DMS79 treated with DMSO at 0.1 percent for 48 hours (cell line): ENCODE results near the gene VIPR2.
"Not testable (repeated sequence)": the region's sequence is repeated elsewhere in the genome, so short reads cannot be mapped to it uniquely, and the experiment has no call there.

Experiments used
- DNase-seq: peaks from one replicate; lab custom pipeline; 2025; lab: John Stamatoyannopoulos, UW

Gene VIPR2

DNA sequence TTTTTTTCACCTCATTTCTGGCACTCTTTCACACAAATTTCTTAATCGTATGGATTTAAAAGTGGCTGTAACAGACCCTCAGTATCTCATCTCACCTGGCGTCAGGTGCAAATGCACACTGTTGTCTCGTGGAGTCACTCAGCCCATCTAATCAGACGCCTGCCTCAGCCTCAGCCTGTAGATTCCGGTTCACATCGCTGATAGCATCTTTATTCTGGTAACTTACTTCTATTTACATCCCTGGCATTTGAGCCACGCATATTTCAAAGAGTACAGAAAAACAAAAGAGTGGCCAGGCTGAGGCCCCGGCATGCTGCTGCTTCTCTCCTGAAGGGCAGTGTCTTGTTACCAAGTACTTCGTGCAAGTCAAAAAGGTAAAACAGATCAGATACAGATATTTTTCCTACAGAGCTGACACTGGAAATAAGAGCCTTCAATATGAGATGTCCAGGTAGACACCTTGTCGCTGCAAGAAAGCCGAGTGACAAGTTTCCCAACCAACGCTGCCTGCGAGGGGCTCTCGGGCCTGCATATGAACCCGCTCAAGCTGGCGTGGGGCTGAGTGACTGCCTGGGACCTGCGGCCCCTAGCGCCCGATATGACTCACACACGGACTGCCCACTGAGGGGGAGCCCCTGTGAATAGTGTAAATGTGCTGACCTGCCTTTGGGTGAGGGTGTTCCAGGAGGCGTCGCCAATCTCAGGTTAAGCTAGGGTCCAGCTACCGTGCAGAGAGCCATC is 4.3 kb downstream of the VIPR2 start:
- DNase-seq, result no peak

DNA sequence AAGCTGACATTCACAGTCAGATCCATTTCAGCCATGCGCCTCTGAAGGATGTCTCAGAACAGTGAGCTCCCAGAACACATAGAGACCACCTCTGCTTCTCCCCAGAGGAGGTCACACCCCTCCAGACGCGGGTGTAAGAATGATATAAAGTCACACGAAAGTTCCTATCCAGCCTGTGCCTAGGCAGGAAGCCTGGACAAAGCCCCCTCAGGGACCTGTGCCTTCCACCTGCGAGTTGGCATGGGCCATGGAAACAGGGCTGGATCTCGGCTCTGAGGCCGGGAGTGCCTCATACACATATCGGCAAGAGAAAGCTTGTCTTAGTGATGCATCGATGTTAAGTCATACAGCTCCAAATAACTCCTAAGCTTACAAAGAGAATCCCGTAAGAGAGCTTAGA is 5.0 kb downstream of the VIPR2 start:
- no peak for DNase-seq

DNA sequence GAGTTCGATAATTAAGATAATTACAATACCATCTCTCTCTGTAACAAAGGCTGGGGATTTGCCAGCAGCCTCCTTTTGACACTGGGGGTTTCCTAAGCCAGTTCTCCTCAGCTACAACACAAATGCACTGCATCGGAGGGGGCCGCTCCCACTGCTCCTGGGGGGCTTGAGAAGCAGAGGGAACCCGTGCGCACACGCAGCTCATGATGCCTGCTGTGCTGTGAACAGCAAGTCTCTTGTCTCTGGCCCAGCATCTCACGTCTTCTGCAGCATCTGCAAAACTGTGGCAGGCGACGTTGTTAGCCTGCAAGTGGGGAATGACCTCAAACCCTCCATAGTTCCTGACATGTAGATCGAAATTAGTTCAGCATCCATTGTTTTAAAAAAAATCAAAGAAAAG is 5.5 kb downstream of the VIPR2 start:
- no peak for DNase-seq

DNA sequence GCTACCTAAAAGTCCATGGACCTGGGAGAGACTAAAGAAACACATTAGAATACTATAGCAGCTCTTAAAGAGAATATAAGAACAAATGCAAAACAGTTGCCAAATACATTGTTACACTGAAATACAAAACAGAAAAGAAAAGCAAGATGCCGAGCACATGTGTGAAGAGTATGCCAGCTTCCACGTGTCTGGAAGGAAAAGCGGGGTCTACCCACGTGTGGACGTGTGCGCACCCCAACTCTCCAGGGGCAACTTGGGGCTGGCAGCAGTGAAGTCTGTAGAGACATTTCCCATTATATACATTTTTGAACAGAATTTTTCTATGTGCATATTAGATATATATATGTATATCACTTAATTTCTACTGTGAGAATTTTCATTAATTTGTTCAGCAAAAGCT is 6.2 kb downstream of the VIPR2 start:
- no peak for DNase-seq

DNA sequence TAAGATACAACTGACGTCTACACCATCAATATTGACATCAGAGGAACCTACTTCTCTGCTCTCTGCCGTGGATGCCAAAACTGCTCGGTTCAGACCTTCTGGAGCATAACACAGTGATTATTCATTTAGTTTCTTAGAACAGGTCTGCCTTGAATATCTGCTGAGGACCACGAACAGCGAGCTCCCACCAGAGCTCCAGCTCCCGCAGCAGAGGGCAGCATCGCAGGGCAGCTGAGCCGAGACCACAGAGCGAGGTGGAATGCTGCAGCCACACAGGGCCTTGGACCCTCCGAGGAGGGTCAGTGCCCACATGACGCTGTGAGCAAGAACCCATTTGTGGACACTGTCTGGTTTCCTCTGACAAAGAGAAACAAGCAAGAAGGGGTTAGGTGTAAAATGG is 6.8 kb downstream of the VIPR2 start:
- DNase-seq, result no peak

DNA sequence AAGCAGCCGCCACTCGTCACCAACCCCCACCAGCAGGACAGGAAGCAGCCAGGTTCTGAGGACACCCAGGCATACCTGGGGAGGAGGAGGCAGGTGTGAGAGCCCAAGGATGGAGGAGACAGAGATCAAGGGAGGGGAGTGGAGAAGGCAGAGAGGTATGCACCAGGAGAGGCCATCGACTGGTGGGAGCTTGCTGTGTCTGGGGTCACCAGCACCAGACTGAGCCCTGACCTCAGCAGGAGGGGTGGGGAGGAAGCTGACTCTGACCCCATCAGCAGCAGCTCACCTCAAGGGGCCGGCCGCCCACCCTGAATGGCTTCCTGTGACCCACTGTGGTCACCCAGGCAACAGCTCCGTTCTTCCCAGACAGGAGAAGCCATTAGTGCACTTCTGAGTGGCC is 7.8 kb downstream of the VIPR2 start:
- DNase-seq, result no peak

DNA sequence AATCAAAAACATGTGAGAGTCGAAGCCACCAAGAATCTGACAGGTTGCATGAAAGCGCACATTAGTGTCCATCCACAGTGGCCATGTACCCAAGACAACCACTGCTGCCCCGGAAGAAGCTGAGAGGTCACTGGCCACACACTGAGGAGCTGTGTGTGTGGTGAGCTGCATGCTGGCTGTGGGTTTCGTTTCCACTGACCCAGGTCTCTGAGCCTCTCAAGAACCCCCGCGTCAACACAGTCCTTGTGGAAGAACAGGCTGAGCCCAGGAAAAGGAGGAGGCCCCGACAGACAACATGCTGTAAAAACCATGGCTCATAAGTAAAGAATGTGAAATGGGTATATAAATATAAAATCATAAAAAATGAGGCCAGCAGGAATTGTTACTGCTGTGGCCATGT is 8.2 kb downstream of the VIPR2 start:
- DNase-seq, result no peak

DNA sequence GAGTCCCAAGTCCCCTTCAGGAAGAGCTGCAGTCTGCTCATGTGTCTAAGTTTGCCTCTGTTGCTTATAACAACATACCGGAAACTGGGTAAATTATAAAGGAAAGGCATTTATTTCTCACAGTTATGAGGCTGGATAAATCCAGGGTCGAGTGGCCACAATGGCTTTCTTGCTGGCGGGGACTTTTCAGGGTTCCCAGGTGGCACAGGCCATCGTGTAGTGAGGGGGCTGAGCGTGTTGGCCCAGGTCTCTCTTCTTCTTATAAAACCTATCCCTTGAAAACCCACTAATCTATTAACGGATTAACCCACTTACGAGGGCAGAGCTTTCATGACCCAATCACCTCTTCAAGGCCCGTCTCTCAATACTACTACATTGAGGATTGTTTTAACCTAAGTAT is 8.7 kb downstream of the VIPR2 start:
- no peak for DNase-seq

DNA sequence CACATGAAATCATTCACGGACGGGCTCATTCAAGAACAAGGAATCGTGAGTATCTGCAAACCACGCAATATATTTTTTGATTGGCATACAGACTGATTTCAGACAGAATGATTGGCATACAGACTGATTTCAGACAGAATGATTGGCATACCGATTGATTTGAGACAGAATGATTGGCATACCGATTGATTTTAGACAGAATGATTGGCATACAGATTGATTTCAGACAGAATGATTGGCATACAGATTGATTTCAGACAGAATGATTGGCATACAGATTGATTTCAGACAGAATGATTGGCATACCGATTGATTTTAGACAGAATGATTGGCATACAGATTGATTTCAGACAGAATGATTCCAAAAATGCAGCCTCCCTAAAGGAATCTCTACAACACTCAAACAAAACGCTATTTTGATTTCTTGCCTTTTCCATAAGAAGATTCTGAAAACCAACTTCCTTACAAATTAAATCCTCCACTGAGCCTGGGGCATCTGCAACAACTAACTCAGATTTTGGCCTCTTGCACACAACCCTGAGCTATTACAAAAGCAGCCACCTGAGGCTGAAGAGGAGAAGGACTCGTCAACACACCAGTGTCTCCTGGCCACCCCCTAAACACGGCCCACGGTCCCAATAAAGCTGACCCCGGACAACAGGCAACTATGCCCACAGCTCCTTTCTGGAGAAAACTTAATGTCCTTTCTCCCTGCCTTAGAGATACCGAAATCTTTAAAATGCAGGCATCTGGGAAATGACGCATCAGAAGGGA is 11.8 kb downstream of the VIPR2 start:
- DNase-seq, result not testable (repeated sequence)

DNA sequence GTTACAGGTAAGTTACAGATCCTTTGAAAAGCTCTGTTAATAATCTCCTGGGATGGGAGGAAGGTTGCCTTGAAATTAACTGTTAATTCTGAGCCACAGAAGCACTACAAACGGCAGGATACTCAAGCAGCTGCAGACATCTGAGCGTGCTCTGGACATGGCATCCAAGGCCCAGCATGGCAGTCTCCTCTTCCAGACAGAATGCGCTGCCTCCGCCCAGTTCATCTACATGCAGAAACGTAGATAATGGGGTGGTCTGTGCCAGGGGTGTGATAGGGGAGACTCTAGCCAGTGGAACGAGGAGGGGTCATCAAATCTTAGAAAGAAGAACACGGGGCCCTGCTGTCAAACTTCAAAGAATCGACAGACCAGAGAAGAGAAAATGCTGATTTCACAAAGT is 13.8 kb downstream of the VIPR2 start:
- no peak for DNase-seq

DNA sequence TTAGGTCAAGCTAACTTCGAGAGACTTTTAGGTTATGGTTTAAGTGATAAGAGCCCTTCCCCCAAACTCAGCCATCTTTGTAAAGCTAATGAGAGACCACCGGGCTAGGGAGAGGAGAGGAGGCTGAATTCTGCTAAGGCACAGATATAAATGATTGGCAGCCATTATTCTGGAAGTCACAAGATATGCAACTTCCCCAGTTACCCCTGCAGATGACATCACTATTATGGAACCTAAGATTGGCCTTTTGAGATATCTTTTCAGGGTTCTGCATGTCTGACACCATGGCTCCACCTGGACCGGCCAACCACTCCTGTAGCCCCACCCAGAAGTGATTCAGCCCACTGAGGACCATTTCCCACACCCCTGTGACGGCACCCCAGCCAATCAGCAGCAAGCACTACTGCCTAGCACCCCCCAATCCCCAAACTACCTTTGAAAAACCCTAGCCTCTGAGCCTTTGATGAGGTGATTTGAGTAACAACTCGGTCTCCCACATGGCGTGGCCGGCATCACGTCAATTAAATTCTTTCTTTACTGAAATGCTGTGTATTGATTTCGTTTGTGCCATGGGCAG is 14.4 kb downstream of the VIPR2 start:
- no peak for DNase-seq

DNA sequence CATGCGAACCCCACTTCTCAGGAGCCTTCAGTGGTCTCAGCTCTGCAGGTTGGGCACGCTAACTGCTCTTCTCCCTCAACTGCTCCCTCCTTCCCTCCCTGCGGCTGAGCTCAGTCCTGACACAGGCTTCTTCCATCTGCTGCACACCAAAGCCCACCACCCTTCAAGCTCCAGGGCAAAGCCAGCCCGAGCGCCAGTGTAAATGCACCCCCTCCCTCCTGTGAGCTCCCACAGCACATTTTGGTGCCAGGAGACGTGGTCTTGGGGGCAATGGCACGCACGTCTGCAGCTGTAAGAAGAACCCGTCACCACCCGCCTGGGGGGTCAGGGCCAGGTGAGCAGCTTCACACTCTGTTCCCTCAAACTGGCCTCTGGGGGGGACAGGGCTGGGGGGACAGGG is 15.9 kb downstream of the VIPR2 start:
- no peak for DNase-seq

DNA sequence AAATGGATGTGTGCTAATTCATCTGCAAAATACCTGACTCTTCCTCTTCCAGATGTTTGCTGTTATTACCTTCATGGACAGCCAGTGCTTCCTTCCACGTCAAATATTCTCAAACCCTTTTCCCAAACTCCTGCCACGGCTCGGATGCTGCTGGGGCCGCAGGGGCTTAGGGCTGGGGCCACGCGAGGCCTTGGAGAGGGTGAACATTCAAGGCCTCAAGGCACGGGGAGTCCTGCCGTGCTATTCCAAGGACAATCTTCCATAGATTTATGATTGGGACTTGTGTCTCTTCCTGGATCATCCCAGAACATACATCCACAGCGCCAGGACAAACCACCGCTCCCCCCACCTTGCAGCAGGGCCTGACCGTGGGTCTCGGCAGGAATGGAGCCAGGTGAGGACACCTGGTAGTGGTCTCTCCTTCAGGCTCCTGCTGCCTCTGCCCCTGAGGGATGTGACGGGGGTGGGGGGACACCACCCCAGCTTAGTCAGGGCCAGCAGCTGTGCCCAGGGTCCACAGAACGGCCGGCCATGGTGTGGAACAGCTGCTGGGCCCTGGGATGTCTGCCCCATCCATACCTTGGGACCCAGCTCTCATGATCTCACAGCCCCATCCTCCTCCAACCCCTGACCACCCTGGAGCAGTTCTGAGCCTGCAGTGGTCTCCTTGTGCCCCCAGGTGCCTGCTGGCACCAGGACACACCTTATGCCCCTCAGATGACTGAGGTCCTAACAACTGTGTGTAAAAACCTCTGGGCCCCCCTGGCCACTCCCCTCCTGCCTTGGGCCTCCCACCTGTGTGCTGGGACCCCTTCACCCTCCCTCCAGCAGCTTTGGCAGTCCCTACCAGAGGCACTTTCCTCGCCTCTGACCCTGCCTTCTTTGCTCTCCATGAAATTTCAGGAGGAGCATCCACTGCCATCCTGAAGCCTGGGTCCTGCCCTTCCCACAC is 16.7 kb downstream of the VIPR2 start:
- DNase-seq, result no peak

DNA sequence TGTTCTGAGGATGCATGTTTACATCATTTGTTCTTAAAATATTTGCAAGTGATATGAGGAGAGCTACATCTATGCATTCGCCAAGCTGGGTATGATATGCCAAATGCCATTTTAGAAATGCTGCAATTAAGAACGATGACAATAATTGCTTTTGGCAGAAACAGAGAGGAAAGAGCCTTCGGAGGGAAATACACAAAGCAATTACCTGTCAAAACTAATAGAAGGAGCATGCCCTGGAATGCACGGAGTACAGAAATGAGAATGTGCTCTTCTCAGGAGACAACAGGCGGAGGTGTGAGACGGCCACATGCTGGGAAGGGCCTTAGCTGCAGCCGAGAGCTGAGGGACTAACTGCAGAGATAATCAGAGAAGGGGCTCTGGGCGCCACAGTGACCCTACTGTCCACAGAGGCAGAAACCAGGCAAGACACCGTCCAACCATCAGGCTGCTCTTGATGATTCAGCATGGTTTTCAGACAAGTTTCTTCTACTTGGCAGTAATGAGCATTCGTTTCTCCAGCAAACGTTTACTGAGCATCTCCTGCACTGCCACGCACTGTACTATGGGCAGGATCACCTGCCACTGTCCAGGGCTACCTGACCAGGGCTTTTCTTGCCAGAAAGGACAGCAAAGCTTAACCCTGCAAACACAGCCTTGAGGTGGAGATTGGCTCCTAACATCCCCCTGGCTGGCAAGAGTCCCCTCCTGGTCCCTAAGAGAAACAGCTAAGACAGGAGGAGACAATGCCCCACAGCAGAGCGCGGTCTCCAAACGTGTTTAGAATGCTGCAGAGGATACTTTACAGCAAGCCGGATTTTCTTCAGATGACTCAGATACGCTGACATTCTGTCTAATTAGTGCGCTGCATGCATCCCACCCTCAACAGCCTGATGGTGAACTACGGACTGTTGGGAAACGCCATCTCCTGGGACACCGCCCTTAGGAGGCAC is 18.1 kb downstream of the VIPR2 start:
- DNase-seq, result no peak

DNA sequence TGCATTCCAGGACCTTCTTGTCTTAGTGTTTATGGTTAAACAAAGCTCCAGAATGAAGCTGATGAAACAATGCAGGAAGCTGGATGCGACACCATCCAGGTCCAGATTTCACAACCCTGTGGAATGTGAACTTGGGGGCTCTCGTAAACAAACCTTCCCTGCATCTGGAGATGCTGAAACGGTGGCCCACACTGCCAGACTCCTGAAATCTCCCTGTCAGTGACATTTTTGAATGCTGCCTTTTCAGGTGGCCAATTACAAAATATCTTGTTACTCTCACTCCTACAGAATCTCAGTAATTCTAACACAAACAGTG is 18.8 kb downstream of the VIPR2 start:
- DNase-seq, result no peak

DNA sequence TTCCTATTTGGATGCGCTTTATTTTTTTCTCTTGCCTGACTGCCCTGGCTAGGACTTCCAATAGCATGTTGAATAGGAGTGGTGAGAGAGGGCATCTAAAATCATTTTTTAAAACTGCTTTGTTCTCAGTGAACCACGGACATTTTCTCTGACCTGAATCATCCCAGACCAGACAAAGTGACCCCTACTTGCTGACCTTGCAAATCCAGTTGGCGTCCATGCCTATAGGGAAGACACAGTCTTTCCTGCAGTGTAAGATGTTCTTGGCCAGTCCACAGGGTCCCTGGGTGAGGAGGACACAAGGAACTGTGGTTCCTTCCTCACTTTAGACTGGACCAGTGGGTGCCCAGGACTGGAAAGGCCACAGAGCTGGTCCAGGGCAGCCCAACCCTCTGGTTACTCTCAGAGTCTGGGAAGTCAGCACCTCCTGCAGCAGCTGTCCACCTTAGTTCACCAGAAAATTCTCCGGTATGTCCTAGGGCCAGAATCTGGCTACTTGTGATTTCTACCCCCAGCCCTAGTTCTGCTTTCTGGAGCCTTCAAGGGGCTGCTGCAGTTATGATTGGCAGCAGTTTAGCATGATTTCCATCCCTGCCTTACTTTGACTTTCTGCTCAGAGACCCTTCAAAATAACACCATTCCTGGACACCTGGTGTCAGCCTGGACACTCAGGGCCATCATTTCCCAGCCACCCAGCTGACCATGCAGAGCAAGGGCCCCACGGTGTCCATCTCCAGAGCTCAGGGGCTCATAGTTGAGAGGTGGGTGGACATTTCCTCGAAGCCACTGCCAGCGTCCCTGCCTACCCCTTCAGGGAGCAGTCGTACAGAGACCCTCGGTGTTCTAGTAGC is 19.3 kb downstream of the VIPR2 start:
- DNase-seq, result no peak

DNA sequence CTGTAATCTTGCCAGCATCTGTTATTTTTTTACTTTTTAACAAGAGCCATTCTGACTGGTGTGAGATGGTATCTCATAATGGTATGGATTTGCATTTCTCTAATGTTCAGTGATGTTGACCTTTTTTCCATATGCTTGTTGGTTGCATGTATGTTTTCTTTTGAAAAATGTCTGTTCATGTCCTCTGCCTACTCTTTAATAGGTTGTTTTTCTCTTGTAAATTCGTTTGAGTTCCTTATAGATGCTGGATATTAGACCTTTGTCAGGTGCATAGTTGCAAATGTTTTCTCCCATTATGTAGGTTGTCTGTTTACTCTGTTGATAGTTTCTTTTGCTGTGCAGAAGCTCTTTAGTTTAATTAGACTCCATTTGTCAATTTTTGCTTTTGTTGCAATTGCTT is 20.9 kb downstream of the VIPR2 start:
- not testable (repeated sequence) for DNase-seq

DNA sequence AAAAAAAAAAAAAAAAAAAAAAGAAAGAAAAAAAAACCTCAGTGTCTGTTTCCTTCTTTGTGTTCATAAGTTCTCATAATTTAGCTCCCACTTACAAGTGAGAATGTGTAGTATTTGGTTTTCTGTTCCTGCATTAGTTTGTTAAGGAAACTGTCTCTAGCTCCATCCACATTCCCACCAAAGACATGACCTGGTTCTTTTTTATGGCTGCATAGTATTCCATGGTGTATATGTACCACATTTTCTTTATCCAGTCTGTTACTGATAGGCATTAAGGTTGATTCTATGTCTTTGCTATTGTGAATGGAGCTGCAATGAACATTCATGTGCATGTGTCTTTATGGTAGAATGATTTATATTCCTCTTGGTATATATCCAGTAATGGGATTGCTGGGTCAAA is 21.4 kb downstream of the VIPR2 start:
- not testable (repeated sequence) for DNase-seq

DNA sequence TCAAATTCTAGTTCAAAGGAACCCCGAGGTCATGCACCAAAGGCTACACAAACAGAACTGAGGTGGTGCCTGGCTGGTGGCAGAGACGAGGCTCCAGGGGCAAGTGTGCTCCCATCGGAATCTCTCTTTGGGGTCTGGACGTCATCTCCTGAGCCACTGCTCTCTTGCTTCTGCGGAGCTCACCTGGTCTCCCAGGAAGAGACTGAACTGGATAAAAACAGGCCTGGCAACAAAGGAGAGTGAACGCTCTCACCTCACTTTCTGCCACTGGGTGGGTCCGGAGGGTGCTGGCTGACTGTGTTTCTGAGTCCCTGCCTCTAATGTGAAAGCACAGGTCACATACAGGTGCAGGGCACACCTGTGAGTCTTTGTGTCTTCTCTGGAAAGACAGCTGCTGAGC is 22.4 kb downstream of the VIPR2 start:
- no peak for DNase-seq

DNA sequence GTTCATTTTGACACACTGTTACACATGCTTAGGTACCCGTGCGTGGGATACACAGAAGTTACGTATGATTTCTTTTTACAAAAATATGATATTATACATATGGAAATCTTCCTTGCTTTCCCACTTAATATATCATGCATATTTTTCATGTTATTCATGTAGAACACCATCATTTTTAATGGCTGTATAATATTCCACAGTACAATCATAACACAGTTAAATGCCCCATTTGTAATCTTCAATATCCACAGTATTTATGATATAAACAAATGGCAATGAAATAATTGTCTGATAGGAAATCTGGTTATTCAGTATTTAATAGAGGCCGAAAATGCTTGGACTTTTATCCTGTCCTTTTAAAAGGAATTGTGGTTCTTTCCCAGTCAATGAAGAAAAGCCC is 23.2 kb downstream of the VIPR2 start:
- no peak for DNase-seq
